ENCODE data around the gene FBXL20. TPM values are rescaled to one million over a fixed set of nuclear protein-coding genes. Genes with fewer than 3 reads are reported as not detected.

FBXL20 gene
- polyA plus RNA-seq, 1 donor (not counting 4 experiments of a cell fraction or from before 2014, with no cell fraction given): 4.9 TPM

DNA sequence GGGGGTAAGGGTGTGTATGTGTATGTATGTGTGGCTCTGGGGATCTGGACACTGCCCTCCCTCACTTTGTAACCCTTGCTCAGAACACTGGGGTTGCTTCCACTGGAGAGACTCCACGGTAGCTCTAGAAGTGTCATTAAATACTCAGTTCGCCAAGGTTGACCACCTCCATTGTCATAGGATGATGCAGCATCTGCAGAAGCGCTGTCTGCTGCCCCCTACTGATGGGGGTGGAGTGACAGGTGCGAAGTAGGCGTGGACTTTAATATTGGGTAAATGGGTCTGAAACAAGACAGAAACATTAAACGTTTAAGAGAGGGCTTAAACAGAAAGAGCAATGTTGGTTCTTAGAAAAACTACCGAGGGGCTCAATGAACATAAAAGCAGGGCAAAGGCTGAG is 140.1 kb downstream of the FBXL20 start:
- TF ChIP-seq EZH2 (IDR thresholded peaks at IDR 0.05; ENCODE audit: low read length): no peak
- TF ChIP-seq, protein P1, sequence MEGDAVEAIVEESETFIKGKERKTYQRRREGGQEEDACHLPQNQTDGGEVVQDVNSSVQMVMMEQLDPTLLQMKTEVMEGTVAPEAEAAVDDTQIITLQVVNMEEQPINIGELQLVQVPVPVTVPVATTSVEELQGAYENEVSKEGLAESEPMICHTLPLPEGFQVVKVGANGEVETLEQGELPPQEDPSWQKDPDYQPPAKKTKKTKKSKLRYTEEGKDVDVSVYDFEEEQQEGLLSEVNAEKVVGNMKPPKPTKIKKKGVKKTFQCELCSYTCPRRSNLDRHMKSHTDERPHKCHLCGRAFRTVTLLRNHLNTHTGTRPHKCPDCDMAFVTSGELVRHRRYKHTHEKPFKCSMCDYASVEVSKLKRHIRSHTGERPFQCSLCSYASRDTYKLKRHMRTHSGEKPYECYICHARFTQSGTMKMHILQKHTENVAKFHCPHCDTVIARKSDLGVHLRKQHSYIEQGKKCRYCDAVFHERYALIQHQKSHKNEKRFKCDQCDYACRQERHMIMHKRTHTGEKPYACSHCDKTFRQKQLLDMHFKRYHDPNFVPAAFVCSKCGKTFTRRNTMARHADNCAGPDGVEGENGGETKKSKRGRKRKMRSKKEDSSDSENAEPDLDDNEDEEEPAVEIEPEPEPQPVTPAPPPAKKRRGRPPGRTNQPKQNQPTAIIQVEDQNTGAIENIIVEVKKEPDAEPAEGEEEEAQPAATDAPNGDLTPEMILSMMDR (optimal IDR thresholded peaks at IDR 0.05 in 1 of 3, IDR thresholded peaks at IDR 0.05 in 1 of 3, conservative IDR thresholded peaks at IDR 0.05 in 1 of 3; ENCODE audit: extremely low read depth in 1 of 3, insufficient read depth in 2 of 3, low read length in 3 of 3): peak in 1 of 3 experiments; percentile 42
- H3K9ac ChIP-seq (ENCODE audit: control insufficient read depth, extremely low read depth, insufficient read depth, low read length): no peak overlapping the region
- H3K79me2 ChIP-seq (ENCODE audit: control insufficient read depth, insufficient read depth, low read length): no peaks in the 10 kb centered on the region
- FAIRE-seq (no peak), DNase-seq (ENCODE audit: low read depth, low spot score) (no peak)
- H3K4me1 ChIP-seq (ENCODE audit: control insufficient read depth, extremely low read depth, insufficient read depth, low read length): no peaks in the 10 kb centered on the region
- H3K9me3 ChIP-seq (ENCODE audit: control insufficient read depth, low read depth, low read length): no peaks in the 10 kb centered on the region
- H3K9me1 ChIP-seq (ENCODE audit: control insufficient read depth, extremely low read depth, insufficient read depth, low read length): no peaks in the 10 kb centered on the region
- dilution Hi-C loops (cut with MboI; ENCODE audit: extremely low pct_ligation_motif_present, low sequenced_read_pairs): no loop called here
- no peak overlapping the region for H3K27ac ChIP-seq (ENCODE audit: control insufficient read depth, insufficient read depth, low read length)
- no peak overlapping the region for H3K4me3 ChIP-seq (ENCODE audit: control insufficient read depth in 2 of 3, extremely low read depth in 1 of 3, insufficient read depth in 2 of 3, low read depth in 1 of 3, low read length in 3 of 3)
- peaks cover 0 to 12% of the 10 kb centered on the region in 2 experiments for H3K36me3 ChIP-seq (ENCODE audit: control insufficient read depth in 2 of 2, extremely low read depth in 1 of 2, insufficient read depth in 2 of 2, low read length in 2 of 2)
- H3K4me2 ChIP-seq (ENCODE audit: control insufficient read depth, extremely low read depth, insufficient read depth, low read depth, low read length): no peak overlapping the region
- H3K27me3 ChIP-seq (ENCODE audit: control insufficient read depth, extremely low read depth, insufficient read depth, low read length): no peaks in the 10 kb centered on the region
- H4K20me1 ChIP-seq (ENCODE audit: control insufficient read depth, extremely low read depth, insufficient read depth, low read length): no peaks in the 10 kb centered on the region
- H2AFZ ChIP-seq (ENCODE audit: control insufficient read depth, low read length): no peak overlapping the region

DNA sequence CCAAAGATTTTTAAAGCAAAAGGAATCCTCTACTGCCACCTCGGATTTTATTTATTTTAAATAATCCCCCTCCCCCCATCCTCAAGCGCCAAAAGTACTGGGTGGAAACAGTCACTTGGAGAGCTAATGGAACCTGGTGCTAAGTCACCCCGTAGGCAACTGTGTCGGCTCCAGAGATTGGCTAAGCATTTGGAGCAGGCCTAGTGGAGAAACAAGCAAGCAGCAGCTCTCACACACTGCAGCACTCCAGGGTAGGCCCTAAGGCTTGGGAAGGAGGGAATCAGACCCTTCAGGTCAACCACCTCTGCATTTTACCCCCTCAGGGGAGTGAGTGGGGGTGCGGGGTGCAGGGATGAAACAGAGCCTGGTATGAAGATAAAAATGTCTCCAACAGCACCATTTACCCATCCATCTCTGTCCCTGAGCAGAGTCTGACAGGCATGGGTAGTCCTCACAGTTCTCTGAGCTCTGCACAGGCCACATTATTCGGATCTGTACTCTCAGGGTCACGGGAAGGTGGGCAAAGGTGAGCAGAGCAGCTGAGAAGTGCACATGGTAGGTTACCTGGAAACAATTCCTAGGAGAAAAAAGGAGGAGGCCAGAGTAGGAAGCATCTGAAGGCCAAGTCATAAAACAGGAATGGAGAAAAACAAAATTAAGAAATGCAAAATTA is 148.5 kb downstream of the FBXL20 start:
- H3K27ac ChIP-seq (ENCODE audit: control insufficient read depth, insufficient read depth, low read length): no peak overlapping the region
- H3K4me1 ChIP-seq (ENCODE audit: control insufficient read depth, extremely low read depth, insufficient read depth, low read length): no peaks in the 10 kb centered on the region
- no peak for TF ChIP-seq EZH2 (IDR thresholded peaks at IDR 0.05; ENCODE audit: low read length)
- TF ChIP-seq, protein P1 (optimal IDR thresholded peaks at IDR 0.05 in 1 of 3, IDR thresholded peaks at IDR 0.05 in 1 of 3, conservative IDR thresholded peaks at IDR 0.05 in 1 of 3; ENCODE audit: extremely low read depth in 1 of 3, insufficient read depth in 2 of 3, low read length in 3 of 3): no peak
- no peaks in the 10 kb centered on the region for H4K20me1 ChIP-seq (ENCODE audit: control insufficient read depth, extremely low read depth, insufficient read depth, low read length)
- no peak overlapping the region for H3K4me3 ChIP-seq (ENCODE audit: control insufficient read depth in 2 of 3, extremely low read depth in 1 of 3, insufficient read depth in 2 of 3, low read depth in 1 of 3, low read length in 3 of 3)
- dilution Hi-C loops (cut with MboI; ENCODE audit: extremely low pct_ligation_motif_present, low sequenced_read_pairs): no loop called here
- peaks cover 0 to 2% of the 10 kb centered on the region in 2 experiments for H3K36me3 ChIP-seq (ENCODE audit: control insufficient read depth in 2 of 2, extremely low read depth in 1 of 2, insufficient read depth in 2 of 2, low read length in 2 of 2)
- H3K27me3 ChIP-seq (ENCODE audit: control insufficient read depth, extremely low read depth, insufficient read depth, low read length): no peaks in the 10 kb centered on the region
- H3K9me3 ChIP-seq (ENCODE audit: control insufficient read depth, low read depth, low read length): no peaks in the 10 kb centered on the region
- H2AFZ ChIP-seq (ENCODE audit: control insufficient read depth, low read length): no peak overlapping the region
- H3K9me1 ChIP-seq (ENCODE audit: control insufficient read depth, extremely low read depth, insufficient read depth, low read length): no peaks in the 10 kb centered on the region
- FAIRE-seq (no peak), DNase-seq (ENCODE audit: low read depth, low spot score) (no peak)
- no peak overlapping the region for H3K4me2 ChIP-seq (ENCODE audit: control insufficient read depth, extremely low read depth, insufficient read depth, low read depth, low read length)
- no peaks in the 10 kb centered on the region for H3K79me2 ChIP-seq (ENCODE audit: control insufficient read depth, insufficient read depth, low read length)
- H3K9ac ChIP-seq (ENCODE audit: control insufficient read depth, extremely low read depth, insufficient read depth, low read length): no peak overlapping the region
